ENCODE results near the gene OPA3.

DNA sequence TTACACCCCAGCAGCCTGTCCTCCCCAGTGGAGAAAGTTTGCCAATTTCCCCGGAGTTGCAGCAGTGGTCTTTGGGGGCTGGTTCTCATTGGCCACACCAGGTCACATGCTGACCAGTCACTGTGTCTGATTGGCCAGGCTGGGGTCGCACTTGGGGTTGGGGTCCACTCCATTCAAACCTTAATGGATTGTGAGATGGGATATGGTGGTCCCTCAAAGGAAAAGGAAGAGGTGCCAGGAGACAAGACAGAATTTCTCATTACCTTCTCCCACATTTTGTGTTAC, 82.9 kb downstream of the OPA3 start:
- TF ChIP-seq CTCF (IDR thresholded peaks at IDR 0.05) (no peak), POLR2A (IDR thresholded peaks at IDR 0.05) (no peak), POLR2AphosphoS5 (IDR thresholded peaks at IDR 0.05) (no peak)
